GM19324 (cell line): ENCODE data around the gene L1CAM.

Source experiments
- ATAC-seq: cut with Tn5 transposase; IDR thresholded peaks from one replicate; pipeline ENCODE4 v1.9.1; 2021; ENCODE audit warnings: mild to moderate bottlenecking, moderate library complexity; ENCODE audit not compliant: unreplicated experiment, low FRiP score

Gene L1CAM

DNA sequence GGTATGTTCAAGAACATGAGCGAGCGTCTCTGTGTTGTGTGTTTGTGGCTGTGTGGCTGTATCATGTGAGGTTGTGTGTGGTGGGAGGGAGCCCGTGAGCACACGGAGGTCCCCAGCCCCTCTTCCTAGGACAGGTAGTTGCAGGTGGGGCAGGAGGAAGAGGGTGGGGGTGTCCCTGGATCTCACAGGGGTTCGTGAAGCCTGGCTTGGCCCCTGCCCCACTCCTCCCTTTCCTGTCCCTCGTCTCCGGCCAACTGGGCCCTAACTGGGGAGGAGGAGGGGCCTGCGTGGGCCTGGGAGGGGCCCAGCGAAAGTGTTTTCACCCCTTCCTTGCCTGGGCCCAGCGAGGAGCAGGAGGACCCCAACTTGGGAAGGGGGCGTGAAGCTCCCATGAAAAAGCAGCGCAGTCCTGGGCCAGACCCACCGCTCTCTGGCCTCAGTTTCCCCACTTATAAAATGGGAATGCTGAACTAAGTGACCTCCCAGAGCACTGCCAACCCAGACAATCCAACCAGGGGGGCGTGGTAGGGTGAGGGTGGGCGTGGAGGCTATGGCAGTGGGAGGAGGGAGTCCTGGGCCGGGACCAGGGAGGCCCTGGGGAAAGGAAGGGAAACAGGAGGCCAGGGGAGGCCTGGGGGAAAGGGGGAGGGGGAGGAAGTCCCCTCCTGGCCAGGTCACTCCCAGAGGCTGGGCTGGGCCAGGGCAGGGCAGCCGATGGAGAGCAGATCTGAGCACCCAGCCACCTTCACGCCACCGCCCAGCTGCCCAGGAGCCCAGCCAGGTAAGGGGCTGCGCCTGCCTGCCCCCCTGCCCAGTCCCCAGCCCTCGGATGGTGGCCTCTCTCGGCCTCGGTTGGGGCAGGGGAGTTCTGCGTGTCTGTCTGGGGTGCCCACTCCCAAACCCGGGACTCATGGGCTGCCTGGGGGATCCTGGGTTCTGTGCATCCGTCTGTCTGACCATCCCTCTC, 18.3 kb upstream of the L1CAM start, which contains the start of gene AVPR2:
AVPR2 (plus strand) TSS at position 683 of the 967 bp plus-strand sequence. CDS start 473 bp downstream, outside the sequence.
- ATAC-seq, result no peak

DNA sequence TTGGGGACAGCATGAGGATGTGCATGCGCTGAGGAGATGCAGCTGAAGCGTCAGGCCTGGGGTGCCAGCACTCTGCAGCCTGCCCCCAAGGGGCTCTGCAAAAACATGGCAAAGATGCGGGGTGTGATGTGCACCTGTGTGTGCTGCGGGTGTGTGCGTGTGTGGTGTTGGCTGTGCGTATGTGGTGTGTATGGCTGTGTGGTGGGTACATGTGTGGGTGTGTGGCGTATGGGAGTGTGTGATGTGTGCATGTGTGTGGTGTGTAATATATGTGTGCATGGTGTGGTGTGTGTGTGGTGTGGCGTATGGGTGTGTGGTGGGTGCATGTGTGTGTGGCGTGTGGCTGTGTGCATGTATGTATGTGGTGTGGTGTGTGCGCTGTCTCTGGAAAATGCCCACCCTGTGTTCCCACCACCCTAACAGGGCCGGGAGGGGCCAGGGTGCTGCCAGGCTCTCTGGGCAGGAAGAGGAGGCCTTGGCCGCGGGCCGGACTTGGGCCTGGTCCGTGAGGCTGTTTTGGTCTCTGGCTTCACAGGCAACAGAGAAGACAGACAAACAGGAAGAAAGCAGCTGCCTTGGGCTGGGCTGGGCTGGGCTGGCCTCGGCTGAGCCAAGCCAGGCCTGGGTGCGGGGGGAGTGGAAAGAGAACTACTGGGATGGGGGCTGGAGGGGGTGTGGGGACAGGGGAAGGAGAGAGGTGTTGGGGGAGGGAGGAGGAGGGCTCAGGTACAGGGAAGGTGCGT, 17.4 kb upstream of the L1CAM start:
- ATAC-seq, result no peak

DNA sequence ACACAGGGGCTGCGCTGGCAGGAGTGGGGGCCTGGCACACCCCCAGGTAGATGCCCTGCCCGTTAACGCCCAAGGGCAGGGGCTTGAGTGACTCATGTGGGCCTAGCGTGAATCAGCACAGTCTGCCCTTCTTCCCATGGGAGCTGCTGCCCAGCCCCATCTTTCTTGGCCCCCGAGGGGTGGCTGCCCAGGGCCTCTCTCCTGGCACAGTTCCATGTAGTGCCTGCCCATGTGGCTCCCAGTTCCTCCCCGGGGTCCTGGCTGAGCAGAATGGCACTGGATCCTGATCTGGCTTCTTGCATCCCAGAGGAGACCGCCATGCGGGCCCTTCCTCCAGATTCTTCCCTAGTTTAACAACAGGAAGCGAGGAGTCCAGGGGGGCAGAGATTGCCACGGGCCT, 16.4 kb upstream of the L1CAM start:
- no peak for ATAC-seq

DNA sequence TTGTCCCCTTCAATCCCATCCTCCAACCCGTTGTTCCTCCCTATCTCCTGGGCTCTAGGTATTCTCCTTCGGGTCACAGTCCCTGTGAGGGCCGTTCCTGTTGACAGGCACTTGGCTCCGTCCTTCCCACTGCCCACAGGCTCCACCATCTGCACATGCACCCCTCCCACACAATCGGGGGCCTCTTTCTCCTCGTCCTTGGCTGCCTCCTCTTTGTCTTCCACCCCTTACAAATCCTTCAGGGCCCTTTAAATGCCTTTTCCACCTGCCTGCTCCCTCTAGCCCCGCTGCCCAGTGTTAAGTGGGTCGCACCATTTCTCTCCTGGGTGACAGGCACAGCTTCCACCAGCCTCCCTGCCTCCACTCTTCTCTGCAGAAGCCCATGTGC, 15.8 kb upstream of the L1CAM start:
- no peak for ATAC-seq

DNA sequence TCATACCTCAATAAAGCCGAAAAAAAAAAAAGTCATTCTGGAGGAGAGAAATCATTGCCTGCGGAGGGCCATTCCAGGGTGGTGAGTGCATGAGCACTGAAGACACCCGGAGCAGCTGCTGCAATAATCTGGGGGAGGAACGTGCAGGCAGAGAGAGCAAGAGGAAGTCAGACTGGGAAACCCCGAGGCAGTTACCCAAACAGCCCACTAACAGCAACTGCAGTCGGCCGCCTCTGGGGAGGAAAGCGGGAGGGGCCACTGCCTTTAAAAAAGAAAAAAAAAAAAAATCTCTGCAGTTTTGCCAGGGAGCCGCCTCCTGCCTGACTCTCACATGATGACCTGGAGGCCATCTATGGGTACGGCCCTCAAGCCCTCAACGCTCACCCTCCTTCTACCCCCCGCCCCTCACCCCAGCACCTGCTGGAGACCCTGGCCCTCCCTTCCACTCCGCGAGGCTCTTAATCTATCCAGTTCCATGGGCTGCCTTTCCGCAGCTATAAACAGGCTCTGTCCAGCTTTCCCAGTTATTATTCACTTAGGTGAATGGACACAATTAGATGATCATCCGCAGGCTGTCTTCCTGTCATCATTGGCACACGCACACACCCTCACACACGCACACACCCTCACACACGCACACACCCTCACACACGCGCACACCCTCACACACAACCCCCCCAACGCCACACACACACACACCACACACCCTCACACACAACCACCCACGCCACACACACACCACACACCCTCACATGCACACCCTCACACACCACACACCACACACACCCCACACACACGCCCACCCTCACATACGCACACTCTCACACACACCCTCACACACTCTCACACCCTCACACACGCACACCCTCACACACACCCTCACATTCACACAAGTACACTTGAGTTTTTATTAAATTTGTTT, 15.1 kb upstream of the L1CAM start:
- no peak for ATAC-seq

DNA sequence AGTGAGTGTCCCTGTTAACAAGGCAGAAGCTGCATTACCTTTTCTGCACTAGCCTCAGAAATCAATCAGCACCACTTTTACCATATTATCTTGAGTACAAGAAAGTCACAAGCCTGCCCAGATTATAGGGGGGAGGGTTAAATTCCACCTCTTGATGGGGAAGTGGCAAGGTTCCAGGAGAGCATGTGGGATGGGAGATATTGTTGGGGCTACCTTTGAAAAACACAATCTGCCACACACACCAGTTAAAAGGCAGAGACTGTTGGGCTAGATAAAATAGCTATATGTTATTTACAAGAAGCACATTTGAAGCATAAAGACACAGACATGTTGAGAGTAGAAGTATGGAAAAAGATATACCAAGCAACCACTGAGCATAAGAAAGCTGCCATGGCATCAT, 11.9 kb upstream of the L1CAM start:
- ATAC-seq, result no peak

DNA sequence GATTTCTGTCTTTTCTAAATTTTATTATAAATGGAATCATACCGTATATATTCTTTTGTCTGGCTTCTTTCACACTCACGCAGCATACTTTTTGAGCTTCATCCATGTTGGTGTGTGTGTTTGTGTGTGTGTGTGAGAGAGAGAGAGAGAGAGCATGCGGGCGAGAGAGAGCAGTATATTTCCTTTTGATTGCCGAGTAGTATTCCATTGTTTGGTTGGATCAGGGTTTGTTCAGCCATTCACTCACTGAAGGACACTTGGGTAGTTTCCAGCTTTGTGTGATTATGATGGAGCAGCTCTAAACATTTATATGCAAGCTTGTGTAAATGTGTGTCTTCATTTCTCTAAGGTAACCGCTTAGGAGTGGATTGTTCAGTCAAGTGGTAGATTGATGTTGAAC, 3.1 kb upstream of the L1CAM start:
- no peak for ATAC-seq

DNA sequence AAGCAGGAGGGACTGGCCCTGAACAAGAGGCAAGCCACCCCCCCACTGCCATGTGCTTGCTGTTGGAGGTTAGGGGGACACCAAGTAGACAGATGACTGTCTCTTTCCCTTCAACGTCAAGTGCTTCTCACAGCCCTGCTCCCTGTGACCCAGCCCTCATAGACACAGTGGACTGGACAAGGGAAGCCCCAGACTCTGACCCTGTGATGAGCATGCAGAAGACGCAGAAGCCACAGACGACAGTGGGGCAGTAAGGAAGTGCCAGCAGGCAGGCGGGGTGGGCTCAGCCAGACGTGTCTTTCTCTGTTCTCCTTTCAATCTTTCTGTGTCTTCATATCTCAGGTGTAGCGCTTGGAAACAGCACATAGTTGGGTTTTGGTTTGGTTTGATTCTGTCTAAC, 2.4 kb upstream of the L1CAM start:
- ATAC-seq, result no peak

DNA sequence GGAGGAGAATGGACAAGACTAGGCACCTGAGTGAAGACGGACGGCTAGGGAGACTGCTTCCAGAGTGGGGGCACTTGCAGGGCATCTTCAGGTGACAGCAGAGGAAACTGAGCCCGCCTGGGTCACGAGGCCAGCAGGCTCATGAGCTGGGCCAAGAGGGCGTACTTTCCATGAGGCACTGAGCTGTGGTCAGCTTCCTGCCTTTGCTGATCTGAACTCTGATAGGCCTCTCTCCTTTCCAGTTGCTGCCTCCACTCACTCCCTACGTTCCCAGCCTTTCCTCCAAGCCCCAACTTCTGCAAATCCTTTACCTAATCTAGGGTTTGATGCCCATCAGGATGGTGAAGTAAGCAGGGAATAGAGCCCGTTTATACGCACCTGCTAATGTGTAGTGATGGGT, 1.4 kb upstream of the L1CAM start:
- ATAC-seq, result no peak

DNA sequence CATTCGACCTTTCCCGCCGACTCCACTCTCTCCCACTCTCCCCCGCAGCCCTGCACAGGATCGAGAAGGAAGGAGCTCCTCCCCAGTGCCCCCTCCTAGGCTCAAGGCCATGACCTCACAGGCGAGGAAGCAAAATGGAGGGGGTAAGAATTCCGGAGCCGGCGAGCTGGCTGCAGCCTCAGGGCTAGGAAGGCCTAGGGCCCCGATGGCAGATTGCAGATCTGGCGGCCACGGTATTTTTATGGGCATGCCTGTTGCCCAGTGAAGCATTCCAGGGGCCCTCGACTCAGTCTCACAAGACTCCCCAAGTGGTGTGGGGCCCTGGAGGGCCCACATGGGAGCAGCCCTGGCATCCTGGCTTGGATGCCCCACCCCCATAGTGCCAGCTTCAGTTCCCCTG, 942 bp upstream of the L1CAM start:
- no peak for ATAC-seq

DNA sequence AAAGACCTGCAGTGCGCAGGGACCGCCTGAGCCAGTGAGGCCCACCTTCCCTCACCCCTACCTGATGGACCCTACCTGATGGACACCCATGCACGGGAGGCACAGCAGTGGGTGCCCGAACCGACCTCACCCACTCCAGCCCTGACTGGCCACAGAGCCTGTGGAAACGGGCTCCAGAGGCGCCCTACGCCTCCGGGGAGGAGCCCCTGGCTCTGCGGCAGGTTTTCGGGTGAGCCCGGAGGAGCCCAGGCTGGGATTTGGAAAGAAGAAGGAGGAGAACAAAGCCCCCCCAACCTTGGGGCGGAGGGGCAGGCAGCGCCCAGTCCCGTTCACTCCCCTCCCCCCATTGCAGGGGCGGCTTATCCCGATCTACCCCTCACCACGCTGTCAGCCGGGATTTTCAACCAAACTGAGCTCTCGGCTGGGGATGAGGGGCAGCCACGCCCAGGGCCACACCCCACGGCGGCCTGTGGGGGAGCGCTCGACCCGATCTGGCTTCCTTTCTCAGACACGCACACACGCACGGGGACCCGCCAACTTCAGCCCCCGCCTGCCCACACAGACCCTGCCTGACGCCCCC, 675 bp downstream of the L1CAM start:
- no peak for ATAC-seq

DNA sequence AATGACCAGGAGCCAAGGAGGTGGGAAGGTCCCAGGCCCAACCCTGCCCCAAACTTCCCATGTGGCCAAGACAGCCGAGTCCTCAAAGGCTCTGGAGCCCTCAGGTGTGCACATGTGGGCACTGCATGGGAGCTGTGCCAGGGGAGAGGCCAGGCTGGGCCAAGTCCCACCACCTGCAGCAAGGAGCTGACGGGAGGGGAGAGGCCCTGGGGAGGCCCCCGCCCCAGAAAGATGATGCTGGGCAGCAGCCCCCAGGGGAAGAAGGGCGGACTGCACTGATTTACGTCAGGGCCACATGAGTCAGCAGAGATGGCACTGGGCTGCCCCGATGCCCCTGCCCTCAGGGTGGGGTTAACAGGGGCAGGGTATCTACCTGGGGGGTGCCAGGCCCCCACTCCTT, 1.4 kb downstream of the L1CAM start:
- ATAC-seq, result no peak

DNA sequence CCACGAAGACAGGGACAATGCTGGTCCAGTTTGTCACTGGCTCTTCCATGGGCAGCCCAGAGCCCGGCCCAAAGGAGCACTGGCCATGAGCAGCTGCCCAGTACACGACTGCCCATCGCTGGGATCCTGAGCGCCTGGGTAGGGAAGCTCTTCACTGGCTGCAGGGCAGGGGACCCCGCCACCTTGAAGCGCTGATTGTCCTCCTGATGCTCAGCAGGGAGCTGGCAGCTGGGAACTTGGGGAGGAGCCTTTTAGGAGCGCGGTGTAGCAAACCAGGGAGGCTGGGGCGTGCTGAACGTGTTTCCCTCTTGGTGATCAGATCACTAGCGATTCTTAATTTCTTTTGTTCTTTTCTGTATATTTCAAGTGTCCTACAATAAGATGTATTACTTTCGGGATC, 1.8 kb downstream of the L1CAM start:
- no peak for ATAC-seq

DNA sequence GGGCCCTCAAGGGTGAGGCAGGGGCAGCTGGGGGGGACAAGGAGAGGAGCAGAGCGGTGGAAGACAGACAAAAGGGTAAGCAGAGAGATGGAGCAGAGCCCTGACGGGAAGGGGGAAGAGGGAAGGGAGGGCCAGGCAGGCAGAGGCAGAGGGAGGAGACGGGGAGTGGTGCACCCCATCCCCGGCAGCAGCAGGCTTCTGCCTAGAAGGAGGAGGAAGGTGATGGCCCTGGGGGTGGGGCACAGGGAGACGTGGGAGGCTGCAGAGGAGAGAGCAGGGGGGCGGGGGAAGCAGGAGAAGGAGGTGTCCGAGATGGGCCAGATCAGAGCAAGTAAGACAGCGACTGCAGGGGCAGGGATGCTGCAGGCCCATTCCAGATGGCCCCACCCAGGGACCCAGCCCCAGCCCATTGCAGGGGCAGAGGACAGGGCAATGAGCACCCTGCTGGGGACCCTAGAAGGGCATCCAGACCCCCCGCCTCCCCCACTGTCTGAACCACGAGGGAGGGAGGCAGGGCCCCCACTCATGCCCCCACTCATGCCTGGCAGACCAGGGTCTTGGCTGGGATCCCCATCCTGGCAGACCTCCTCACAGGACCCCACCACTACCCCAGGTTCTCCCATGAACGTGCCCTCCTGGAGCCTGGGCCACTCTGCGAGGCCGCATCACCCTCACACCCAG, 2.7 kb downstream of the L1CAM start:
- no peak for ATAC-seq

DNA sequence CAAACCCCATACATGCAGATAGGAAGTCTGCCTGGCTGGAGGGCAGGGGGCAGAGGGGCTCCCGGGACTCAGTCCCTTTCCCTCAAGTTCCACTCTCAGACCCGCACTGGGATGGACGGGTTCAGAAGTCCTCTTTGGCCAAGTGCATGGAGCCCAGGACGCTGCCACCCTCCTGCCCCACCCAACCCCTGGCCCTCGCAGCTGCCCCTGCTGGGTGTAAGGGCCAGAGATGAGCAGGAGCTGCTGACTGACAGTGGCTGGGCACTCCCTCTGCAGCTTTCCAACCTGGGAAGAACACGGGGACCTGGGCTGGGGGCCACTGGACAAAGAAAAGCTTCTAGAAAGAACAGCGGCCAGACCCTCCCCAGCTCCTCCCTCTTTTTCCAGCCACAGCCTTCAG, 3.4 kb downstream of the L1CAM start:
- ATAC-seq, result no peak

DNA sequence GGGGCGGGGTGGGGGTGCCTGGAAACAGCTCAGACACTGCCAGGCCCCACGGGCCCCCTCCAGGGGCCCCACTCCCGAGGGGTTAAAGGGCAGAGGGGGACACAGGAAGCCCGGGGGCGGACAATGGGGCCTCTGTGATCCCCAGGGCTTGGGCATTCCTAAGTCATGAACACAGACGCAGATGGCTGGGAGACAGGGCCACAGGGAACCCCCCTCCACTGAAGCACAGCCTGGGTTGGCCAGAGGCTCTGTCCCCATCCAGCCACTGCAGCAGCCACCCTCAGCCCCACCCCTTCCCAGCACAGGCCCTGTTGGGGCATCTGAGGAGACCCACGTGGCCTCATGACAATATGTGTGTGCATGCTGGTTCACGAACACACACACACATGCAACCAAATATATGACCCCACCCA, 3.9 kb downstream of the L1CAM start:
- no peak for ATAC-seq

DNA sequence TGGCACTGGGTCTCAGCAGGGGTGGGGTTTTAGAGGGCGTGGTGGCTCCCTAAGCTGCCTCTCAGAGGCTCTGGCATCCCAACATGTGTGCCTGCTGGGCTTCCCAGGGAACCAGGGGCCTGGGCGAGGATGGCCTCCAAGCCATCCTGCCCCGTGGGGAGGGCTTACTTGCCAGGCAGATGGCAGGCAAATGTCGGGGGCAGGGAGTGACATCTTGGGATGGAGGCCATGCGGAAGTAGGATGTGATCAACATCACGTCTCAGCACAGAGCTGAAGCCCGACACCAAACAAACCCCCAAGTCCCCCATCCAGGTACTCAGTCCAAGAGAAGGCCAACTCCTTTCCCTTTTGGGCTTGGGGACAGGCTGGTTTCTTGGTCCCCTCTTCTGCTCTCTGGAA, 4.7 kb downstream of the L1CAM start:
- no peak for ATAC-seq

DNA sequence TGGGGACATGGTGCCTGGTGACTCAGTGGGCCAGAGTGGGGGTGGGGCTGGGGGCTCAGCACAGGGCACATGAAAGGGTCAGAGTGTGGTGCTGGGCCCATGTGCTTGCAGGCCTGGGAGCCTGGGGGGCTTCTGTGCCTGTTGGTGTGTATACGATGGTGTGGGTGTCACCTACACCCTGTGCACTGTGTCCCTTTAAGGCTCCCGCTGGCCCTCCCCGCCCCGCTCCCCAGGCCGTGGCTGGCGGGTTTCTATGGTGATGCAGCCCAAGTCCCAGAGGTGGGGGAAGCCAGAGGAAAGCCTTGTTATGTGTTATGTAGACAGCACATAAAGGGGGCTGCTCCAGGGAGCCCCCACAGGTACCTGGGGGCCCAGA, 5.5 kb downstream of the L1CAM start:
- no peak for ATAC-seq

DNA sequence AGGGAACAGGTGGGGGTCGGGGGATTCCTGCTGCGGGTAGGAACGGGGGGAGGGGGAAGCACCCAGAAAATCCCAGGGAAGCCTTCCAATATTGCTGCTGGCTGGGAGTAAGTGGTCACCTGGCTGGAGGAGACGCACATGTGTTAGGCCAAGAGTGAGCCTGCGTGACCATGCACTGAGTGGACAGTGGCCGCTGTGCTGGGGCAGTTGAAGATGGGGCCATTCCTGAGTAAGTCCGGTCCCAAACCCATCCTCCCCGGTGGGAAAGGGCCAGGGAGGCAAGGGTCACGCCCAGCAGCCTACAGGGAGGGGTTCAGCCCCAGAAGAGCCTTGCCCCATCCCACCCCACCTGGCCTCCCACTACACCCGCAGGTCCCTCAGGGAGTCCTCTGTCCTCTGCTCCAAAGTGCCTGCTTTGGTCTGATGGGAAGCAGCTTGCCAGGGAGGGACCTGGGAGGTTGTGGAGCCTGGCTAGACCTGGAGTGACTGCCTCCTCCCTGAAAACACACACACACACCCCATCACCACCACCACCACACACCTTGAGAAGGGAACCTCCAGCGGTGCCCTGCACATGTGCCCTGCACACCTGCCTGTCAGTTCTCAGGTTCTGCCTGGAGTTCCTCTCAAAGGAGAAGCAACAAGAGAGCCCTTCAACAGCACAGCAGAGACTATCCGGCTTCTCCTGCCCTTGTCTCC, 6.1 kb downstream of the L1CAM start:
- no peak for ATAC-seq
